Pancreas (tissue), 10 donors: Measurements from ENCODE around the gene ING1. TPM values are rescaled to one million over a fixed set of nuclear protein-coding genes. Genes with fewer than 3 reads are reported as not detected.
"Not testable (repeated sequence)": the region's sequence is repeated elsewhere in the genome, so short reads cannot be mapped to it uniquely, and the experiment has no call there.

Source experiments
- ATAC-seq, 4 donors: fragments of 200-7000 bp; cut with Tn5 transposase; one replicate each; pipeline versions ENCODE4 v1.8.0 to v1.9.1; 2020; ENCODE audit warnings: mild to moderate bottlenecking in 4 of 4, moderate library complexity in 4 of 4
- DNase-seq, 6 donors: peaks; one replicate each; pipeline ENCODE4 v3.0.0-alpha.2; 2020
- FAIRE-seq: peaks from 2 replicates; lab custom pipeline; 2012; peaks lifted over from hg19 to GRCh38; lab: Jason Lieb, UNC
- H3K27ac ChIP-seq, 4 donors: fragments of 200-600 bp; sonication (generic); 1 replicate in 3 of 4; 2 replicates in 1 of 4; pipeline versions ENCODE4 v1.5.0 to v1.8.0; 2020
- H3K27me3 ChIP-seq, 4 donors: fragments of 200-600 bp; one replicate each; pipeline ENCODE4 v1.8.0; 2021
- H3K36me3 ChIP-seq, 3 donors: fragments of 200-600 bp; sonication (generic) in 1 of 3; one replicate each; pipeline versions ENCODE4 v1.5.0 to v1.8.0; 2020 to 2021
- H3K4me1 ChIP-seq, 3 donors: fragments of 200-600 bp; one replicate each; pipeline ENCODE4 v1.8.0; 2021
- H3K4me3 ChIP-seq, 4 donors: fragments of 200-600 bp; sonication (generic) in 2 of 4; one replicate each; pipeline versions ENCODE4 v1.5.0 to v1.8.0; 2020 to 2021
- H3K9me3 ChIP-seq, 4 donors: fragments of 200-600 bp; one replicate each; pipeline ENCODE4 v1.8.0; 2021
- WGBS, 2 donors: extraction: QIAGEN DNeasy Blood & Tissue Kit; methylation state at CpG; one replicate each; pipeline ENCODE4 v1.1.7; 2013; 5-methylcytosine and 5-hydroxymethylcytosine counted together
- intact Hi-C, 3 donors: fragments of 100-400 bp; cut with DNase I; formaldehyde crosslinking; loops; one replicate each; pipeline versions ENCODE4 v1.11.1 to v1.14.2; 2022
- polyA plus RNA-seq, 2 donors: library from polyadenylated mRNA; stranded (reverse); fragments of 200-250 nt; gene quantifications; one replicate each; pipeline ENCODE4 v1.2.3, GENCODE V29; 2013
- total RNA-seq, 6 donors: library from RNA; stranded (reverse); fragmentation: NEBNext Ultra II Directional in 4 of 6; extraction: Animal tissue kit (Norgen Biotek cat#: 25700) in 4 of 6; gene quantifications; one replicate each; pipeline versions ENCODE4 v1.2.1 to v1.2.4, GENCODE V29; 2021 to 2023
- TF ChIP-seq, protein P1 (sequence below), 4 donors: fragments of 200-600 bp; sonication (generic) in 3 of 4; IDR thresholded peaks; one replicate each; pipeline versions ENCODE4 v1.5.0 to v1.8.0; 2021; ENCODE audit warnings: antibody characterized with exemption in 4 of 4
- donor health status: healthy with polysubstance abuse.
- donor health status: DM: no; HTN: no; CAD: no; lungs with moderate emphysema.
- donor health status: DM: no; HTN: no; CAD: no.
- donor health status: control.
- donor health status: control.
- donor health status: Bipolar disorder and iron deficiency.
- donor health status: DM: yes; HTN: yes; CAD: no.
- donor health status: DM: no; HTN: no; CAD: no.
- donor health status: DM: no; HTN: no; CAD: no.
- donor health status: DM: yes; HTN: yes; CAD: no.

ING1 gene
- total and polyA plus RNA-seq, 8 donors: 4.0 to 7.7 (median 5.3) TPM

DNA sequence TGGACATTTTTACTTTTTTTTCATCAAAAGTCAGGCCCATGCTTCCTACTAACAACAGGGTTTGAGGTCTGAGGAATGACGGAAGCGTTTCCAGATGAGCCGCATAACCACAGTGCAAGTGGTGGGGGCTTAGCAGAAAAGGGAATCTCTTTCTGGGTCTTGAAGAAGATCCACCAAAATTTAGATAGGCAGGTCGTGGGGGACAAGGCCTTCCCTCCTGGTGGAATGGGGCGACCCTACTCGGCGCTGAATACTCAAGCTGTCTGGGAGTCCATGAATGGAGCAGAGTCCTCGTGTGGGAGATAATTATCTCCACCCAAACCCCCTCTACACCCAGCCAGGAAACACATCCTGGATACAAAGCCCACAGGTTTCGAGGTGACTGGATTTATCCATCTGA lies 44.5 kb upstream of the ING1 start:
- no peak for DNase-seq
- Histone ChIP-seq H3K4me1 (no peaks in the 10 kb centered on the region), H3K27ac (no peak overlapping the region), H3K36me3 (peaks cover 0 to 28% (median 10%) of the 10 kb centered on the region in 3 donors), H3K4me3 (no peak overlapping the region), H3K9me3 (no peaks in the 10 kb centered on the region), H3K27me3 (no peaks in the 10 kb centered on the region)
- TF ChIP-seq, protein P1, sequence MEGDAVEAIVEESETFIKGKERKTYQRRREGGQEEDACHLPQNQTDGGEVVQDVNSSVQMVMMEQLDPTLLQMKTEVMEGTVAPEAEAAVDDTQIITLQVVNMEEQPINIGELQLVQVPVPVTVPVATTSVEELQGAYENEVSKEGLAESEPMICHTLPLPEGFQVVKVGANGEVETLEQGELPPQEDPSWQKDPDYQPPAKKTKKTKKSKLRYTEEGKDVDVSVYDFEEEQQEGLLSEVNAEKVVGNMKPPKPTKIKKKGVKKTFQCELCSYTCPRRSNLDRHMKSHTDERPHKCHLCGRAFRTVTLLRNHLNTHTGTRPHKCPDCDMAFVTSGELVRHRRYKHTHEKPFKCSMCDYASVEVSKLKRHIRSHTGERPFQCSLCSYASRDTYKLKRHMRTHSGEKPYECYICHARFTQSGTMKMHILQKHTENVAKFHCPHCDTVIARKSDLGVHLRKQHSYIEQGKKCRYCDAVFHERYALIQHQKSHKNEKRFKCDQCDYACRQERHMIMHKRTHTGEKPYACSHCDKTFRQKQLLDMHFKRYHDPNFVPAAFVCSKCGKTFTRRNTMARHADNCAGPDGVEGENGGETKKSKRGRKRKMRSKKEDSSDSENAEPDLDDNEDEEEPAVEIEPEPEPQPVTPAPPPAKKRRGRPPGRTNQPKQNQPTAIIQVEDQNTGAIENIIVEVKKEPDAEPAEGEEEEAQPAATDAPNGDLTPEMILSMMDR (IDR thresholded peaks at IDR 0.05): no peak
- FAIRE-seq: no peak
- intact Hi-C loops: no loop called here
- 92% methylated on average over 9 of the region's 9 CpGs for WGBS, 2 donors
- no peak for ATAC-seq

- intact Hi-C loops, H3K27ac ChIP-seq, ATAC-seq, H3K9me3 ChIP-seq, FAIRE-seq, H3K4me1 ChIP-seq, DNase-seq, H3K27me3 ChIP-seq, H3K4me3 ChIP-seq: not testable (repeated sequence)
- 94 to 95% methylated on average over 11 of the region's 11 CpGs for WGBS, 2 donors
- H3K36me3 ChIP-seq: peaks cover 0 to 24% (median 9%) of the 10 kb centered on the region in 3 donors
Observed at GRCh38 chr13:110669814-110670213, 43.7 kb upstream of the ING1 start.

- FAIRE-seq: no peak
- H3K4me1 ChIP-seq: peaks cover 0 to 3% (median 0%) of the 10 kb centered on the region in 3 donors
- no peaks in the 10 kb centered on the region for H3K27me3 ChIP-seq
- TF ChIP-seq, protein P1 (IDR thresholded peaks at IDR 0.05): no peak
- peak in 4 of 6 donors; percentile 37 to 70 (median 60) for DNase-seq
- intact Hi-C loops: no loop called here
- WGBS, 2 donors: 79 to 83% methylated on average over 26 to 28 of the region's 28 CpGs
- no peak overlapping the region for H3K4me3 ChIP-seq
- peak; percentile 77 to 88 (median 78) for ATAC-seq
- peak overlapping the region in 1 of 4 donors; percentile 47 for H3K27ac ChIP-seq
- H3K36me3 ChIP-seq: peaks cover 0 to 12% (median 3%) of the 10 kb centered on the region in 3 donors
- no peaks in the 10 kb centered on the region for H3K9me3 ChIP-seq
Observed at GRCh38 chr13:110676595-110677587, 36.6 kb upstream of the ING1 start.

DNA sequence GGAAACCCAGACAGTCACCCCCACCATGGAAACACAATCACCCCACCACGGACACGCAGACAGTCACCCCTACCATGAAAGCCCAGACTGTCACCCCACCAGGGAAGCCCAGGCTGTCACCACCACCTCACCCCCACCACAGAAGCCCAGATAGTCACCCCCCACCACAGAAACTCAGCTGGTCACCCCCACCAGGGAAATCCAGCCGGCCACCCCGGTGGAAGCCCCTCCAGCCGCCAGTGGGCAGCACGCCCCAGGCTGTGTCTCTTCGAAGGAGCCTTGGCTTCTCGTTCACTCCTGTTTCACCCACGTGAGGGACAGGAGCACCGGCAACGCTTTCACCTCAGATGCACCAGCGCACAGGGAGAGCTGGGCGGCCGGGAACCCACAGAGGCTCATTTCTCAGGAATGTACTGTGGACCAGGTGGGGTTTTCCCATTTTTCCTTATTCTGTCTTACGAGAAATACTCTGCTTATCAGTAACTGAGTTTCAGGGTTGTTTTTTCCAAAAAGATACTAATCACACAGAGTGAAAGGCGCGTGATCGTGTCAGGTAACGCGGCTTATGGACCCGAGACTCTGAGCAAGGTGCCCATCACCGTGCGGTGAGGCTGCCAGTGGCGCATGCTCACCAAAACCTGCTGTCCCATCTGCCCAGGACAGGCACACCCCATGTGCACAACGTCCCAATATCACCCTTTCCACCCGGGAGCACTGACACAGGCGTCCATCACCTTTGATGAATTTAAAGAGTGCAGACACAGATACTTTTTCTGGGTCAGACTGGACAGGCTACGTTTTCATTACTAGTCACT lies 35.6 kb upstream of the ING1 start:
- Histone ChIP-seq H3K4me3 (no peak overlapping the region), H3K9me3 (no peaks in the 10 kb centered on the region), H3K36me3 (peaks cover 0 to 20% (median 3%) of the 10 kb centered on the region in 3 donors), H3K27ac (no peak overlapping the region), H3K4me1 (peaks cover 0 to 3% (median 0%) of the 10 kb centered on the region in 3 donors), H3K27me3 (no peaks in the 10 kb centered on the region)
- 90% methylated on average over 28 of the region's 28 CpGs for WGBS, 2 donors
- TF ChIP-seq, protein P1 (IDR thresholded peaks at IDR 0.05): no peak
- FAIRE-seq (no peak), ATAC-seq (peak in 3 of 4 donors; percentile 22 to 67 (median 52)), DNase-seq (no peak)
- intact Hi-C loops: no loop called here

DNA sequence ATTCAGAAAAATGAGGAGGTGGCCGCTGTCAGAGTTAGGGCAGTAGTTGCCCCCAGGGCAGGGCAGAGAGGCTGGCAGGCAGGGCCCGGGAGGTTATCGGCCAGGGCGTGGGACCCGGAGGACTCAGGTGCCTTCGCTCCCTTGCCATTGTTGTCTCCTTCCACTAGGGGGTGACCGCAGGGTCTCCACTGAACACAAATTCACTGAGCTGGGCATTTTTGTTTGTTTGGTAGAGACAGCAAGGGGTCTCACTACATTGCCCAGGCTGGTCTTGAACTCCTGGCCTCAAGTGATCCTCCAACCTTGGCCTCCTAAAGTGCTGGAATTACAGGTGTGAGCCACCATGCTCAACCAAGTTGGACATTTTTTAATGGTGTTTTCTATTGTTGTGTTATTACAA lies 32.6 kb upstream of the ING1 start:
- TF ChIP-seq, protein P1 (IDR thresholded peaks at IDR 0.05): peak in 2 of 4 donors; percentile 6 to 10
- no peaks in the 10 kb centered on the region for H3K27me3 ChIP-seq
- no peaks in the 10 kb centered on the region for H3K9me3 ChIP-seq
- WGBS, 2 donors: 77 to 88% methylated on average over 7 of the region's 7 CpGs
- H3K4me3 ChIP-seq: no peak overlapping the region
- peaks cover 0 to 4% (median 3%) of the 10 kb centered on the region in 3 donors for H3K4me1 ChIP-seq
- DNase-seq (no peak), ATAC-seq (no peak), FAIRE-seq (no peak)
- intact Hi-C loops: no loop called here
- H3K27ac ChIP-seq: no peak overlapping the region
- peaks cover 0 to 20% (median 3%) of the 10 kb centered on the region in 3 donors for H3K36me3 ChIP-seq
